ENCODE data around the gene PRDX4.
"Not testable (repeated sequence)": the region's sequence is repeated elsewhere in the genome, so short reads cannot be mapped to it uniquely, and the experiment has no call there.

PRDX4 gene

GRCh38 chrX:23676486-23676885 lies 9.2 kb downstream of the PRDX4 start:
- not testable (repeated sequence) for DNase-seq

GRCh38 chrX:23692166-23692565 lies 24.9 kb downstream of the PRDX4 start:
- no peak for DNase-seq

DNA sequence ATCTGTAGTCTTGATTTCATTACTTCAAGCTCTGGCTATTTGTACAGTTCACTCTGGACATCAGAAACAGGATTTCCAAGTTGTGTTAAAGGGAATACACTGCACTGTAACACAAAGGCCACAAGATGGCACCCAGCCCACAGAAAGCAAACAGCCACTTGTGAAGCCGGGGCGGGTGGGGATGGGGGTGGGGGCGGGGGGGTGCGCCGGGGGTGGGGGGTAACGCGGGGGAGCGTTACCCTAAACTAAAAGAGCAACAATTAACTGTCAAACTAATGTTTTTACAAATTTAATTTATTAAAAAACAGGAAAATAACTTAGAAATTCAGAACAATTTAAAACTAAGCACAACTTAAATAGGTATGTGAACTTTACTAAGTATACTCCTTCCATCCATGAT lies 27.3 kb downstream of the PRDX4 start:
- no peak for DNase-seq

DNA sequence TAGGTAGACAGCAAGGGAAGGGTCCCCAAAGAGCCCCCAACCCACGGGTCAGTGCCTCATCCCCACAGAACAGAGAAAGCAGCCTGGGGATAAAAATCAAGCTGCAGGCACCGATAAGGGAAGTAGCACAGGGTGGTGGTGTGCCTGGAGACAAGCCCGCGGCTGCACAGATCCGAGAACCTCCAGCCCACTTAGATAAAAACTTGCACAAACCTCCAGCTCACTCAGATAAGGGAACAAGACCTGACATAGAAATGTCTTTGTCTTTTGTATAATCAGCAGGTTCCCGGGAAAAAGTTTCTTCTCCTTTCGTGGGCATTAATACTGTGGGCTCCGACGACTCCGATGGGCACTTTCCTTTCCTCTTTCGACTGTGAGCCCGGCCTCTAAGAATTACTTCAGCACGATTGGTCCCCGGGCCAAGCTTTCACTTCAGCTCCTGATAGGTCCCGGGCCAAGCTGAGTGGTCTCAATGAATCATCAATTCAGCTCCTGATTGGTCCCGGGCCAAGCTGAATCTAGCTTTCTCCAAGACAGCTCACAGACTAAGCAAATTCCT lies 32.4 kb downstream of the PRDX4 start:
- no peak for DNase-seq

GRCh38 chrX:23704673-23705206 lies 37.4 kb downstream of the PRDX4 start:
- DNase-seq: no peak

DNA sequence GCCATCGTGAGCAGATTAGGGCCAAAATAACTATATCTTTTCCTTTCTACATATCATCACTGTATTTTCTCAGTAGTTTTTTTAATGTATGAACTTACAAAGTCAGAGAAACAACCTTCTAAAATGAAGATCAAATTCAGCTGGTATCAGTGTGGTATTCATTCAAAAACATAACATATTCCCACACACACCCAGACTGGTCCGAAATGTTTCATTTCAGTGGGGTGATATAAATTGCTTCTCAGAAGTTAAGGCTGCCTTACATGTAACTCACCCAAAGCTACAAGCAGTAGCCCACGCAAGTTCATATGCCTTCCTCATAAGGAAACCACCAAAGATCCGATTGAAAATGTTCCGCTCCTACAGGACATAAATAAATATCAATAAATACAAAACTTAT lies 37.9 kb downstream of the PRDX4 start:
- no peak for DNase-seq

DNA sequence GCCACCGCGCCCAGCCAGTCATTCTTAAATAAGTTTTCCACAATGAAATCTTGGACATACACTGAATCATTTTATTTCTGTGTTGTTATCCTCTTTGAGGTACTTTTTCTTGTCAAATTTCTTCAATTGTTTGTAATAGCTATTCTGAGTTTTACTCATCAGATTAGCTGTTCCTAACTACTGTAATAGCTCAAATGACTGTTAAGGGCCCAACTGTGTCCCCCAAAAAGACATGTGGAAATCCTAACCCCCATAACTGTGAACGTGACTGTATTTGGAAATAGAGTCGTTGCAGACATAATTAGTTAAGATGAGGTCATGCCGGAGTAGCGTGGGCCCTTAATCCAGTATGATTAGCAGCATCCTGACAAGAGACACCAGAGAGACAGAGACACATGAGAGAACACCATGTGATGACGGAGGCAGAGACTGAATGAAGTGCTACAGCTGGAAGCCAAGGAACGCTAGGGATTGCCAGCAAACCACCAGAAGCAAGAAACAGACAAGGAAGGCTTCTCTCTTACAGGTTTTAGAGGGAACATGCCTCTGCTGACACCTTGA lies 52.9 kb downstream of the PRDX4 start:
- no peak for DNase-seq

- no peak for DNase-seq
These were observed 58.9 kb downstream of the PRDX4 start for GRCh38 chrX:23726191-23726590.

DNA sequence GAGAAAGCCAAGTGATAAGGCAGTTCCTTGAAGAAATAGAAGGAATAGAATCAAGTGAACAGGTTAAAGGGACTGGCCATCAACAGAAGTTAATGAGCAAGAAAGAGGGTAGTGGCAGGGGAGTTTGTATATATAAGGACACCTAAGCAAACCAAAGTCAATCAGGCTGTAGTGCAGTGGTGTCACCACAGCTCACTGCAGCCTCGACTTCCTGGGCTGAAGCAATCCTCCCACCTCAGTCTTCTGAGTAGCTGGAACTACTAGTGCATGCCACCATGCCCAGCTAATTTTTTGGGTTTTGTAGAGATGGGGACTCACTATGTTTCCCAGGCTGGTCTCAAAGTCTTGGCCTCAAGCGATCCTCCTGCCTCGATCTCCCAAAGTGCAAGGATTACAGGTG lies 59.9 kb downstream of the PRDX4 start:
- DNase-seq: no peak

GRCh38 chrX:23729214-23729613 lies 61.9 kb downstream of the PRDX4 start:
- no peak for DNase-seq

- DNase-seq: no peak
These were observed 64.7 kb downstream of the PRDX4 start for GRCh38 chrX:23731951-23732350.

GRCh38 chrX:23732704-23733103 lies 65.4 kb downstream of the PRDX4 start:
- DNase-seq: no peak

All from NCI-H2107 (cell line).